A549 (cell line): ENCODE results near the gene FRMD4A.

Experiments
- NR3C1 ChIP-seq: fragments of >200 bp; sonication (Bioruptor Twin); formaldehyde crosslinking; IDR thresholded peaks from 3 replicates; pipeline ENCODE4 v1.6.1; 2017
- SMC3 ChIP-seq: fragments of >200 bp; sonication (Bioruptor Twin); formaldehyde crosslinking; IDR thresholded peaks from 3 replicates; pipeline ENCODE4 v1.6.1; 2018; ENCODE audit warnings: inconsistent platforms

GRCh38 chr10:13977861-13978532, 352.7 kb downstream of the FRMD4A start:
- TF ChIP-seq SMC3 (no peak), NR3C1 (no peak)
